Caco-2 (cell line): ENCODE measurements around the gene HSDL1. TPM values are rescaled to one million over a fixed set of nuclear protein-coding genes. Genes with fewer than 3 reads are reported as not detected.

Source experiments
- BruUV-seq: library from RNA; stranded (reverse); fragments of 400-500 nt; replicated peaks from 2 replicates; lab custom pipeline; 2021; lab: Mats Ljungman, UMichigan
- CTCF ChIA-PET: fragments of 300-600 bp; sonication (Branson Sonifier 250); formaldehyde crosslinking; loops from one replicate; lab custom pipeline; 2022; ENCODE audit warnings: antibody characterized with exemption; lab: Charles Lee
- POLR2A ChIA-PET: fragments of 300-600 bp; sonication (Branson Sonifier 250); formaldehyde crosslinking; loops from one replicate; lab custom pipeline; 2022; ENCODE audit warnings: antibody characterized with exemption; lab: Charles Lee
- DNase-seq, 2 experiments: peaks; one replicate each; pipeline versions ENCODE4 v3.0.0 to v3.0.0-alpha.2; 2020 to 2022
- H3K27me3 ChIP-seq: replicated peaks from 2 replicates; pipeline ENCODE4 v1.6.0; 2011; ENCODE audit warnings: low read length; ENCODE audit not compliant: control insufficient read depth, insufficient read depth
- H3K36me3 ChIP-seq: 2 replicates; pipeline ENCODE4 v1.5.1; 2011; ENCODE audit warnings: low read length; ENCODE audit not compliant: control insufficient read depth, insufficient read depth
- H3K4me1 ChIP-seq: fragments of 250-450 bp; sonication (Bioruptor Pico); 2 replicates; pipeline ENCODE4 v1.5.1; 2020; ENCODE audit warnings: mild to moderate bottlenecking
- H3K4me3 ChIP-seq: 2 replicates; pipeline ENCODE4 v1.5.1; 2011; ENCODE audit warnings: low read depth, mild to moderate bottlenecking, control low read depth, low read length
- H3K9me3 ChIP-seq: fragments of 250-450 bp; sonication (Bioruptor Pico); 2 replicates; pipeline ENCODE4 v1.5.1; 2020; ENCODE audit warnings: mild to moderate bottlenecking, moderate library complexity
- H3K27ac Mint-ChIP-seq: one replicate; pipeline ENCODE4 v1.8.0; 2022; ENCODE audit warnings: mixed read lengths; ENCODE audit not compliant: unreplicated experiment
- H3K27me3 Mint-ChIP-seq: one replicate; pipeline ENCODE4 v1.8.0; 2022; ENCODE audit warnings: mixed read lengths; ENCODE audit not compliant: insufficient read depth, unreplicated experiment
- H3K36me3 Mint-ChIP-seq: one replicate; pipeline ENCODE4 v1.8.0; 2022; ENCODE audit warnings: mild to moderate bottlenecking, mixed read lengths; ENCODE audit not compliant: insufficient read depth, unreplicated experiment
- H3K4me1 Mint-ChIP-seq: one replicate; pipeline ENCODE4 v1.8.0; 2022; ENCODE audit warnings: low read depth, mixed read lengths; ENCODE audit not compliant: unreplicated experiment
- H3K4me3 Mint-ChIP-seq: one replicate; pipeline ENCODE4 v1.8.0; 2022; ENCODE audit warnings: mild to moderate bottlenecking, moderate library complexity, mixed read lengths; ENCODE audit not compliant: unreplicated experiment
- H3K9me3 Mint-ChIP-seq: one replicate; pipeline ENCODE4 v1.8.0; 2022; ENCODE audit warnings: mixed read lengths; ENCODE audit not compliant: unreplicated experiment
- CTCF ChIP-seq, 2 experiments: fragments of 200-600 bp in 1 of 2; IDR thresholded peaks; 1 replicate in 1 of 2; 2 replicates in 1 of 2; pipeline versions ENCODE4 v1.5.1 to v1.8.0; 2011 to 2022; ENCODE audit warnings: antibody characterized with exemption in 1 of 2, control low read depth in 1 of 2, inconsistent platforms in 1 of 2, low read depth in 1 of 2, low read length in 1 of 2, mild to moderate bottlenecking in 1 of 2, moderate library complexity in 1 of 2; ENCODE audit not compliant: insufficient read depth in 1 of 2, severe bottlenecking in 1 of 2, unreplicated experiment in 1 of 2
- intact Hi-C: fragments of 100-400 bp; cut with micrococcal nuclease; formaldehyde crosslinking; loops from one replicate; pipeline ENCODE4 v1.10.0; 2022; ENCODE audit not compliant: unreplicated experiment
- total RNA-seq: library from RNA; stranded (reverse); gene quantifications from 2 replicates; pipeline ENCODE4 v1.2.3, GENCODE V29; 2022

The HSDL1 gene
- total RNA-seq, 1 experiment from 2014 or later, result 23.7 TPM

- CTCF ChIA-PET, result interaction anchor here (0.7 to 1.0 kb wide), 2 partner anchors 14 to 69 kb away, joined by 3 to 6 read pairs; no protein-coding TSS in a partner anchor
- no peak overlapping the region for H3K4me3 ChIP-seq
- Mint-ChIP-seq H3K27me3 (peaks cover 29% of the 10 kb centered on the region), H3K4me1 (no peaks in the 10 kb centered on the region), H3K4me3 (no peak overlapping the region), H3K9me3 (no peaks in the 10 kb centered on the region), H3K27ac (no peak overlapping the region), H3K36me3 (no peaks in the 10 kb centered on the region)
- no peak for TF ChIP-seq CTCF (IDR thresholded peaks at IDR 0.05; ENCODE audit: insufficient read depth in 1 of 2, low read depth in 1 of 2, low read length in 1 of 2, severe bottlenecking in 1 of 2, unreplicated experiment in 1 of 2)
- BruUV-seq, result no TSS peak
- POLR2A ChIA-PET, result no interaction called here
- no peak for DNase-seq
- H3K9me3 ChIP-seq, result no peaks in the 10 kb centered on the region
- H3K4me1 ChIP-seq, result no peaks in the 10 kb centered on the region
- intact Hi-C loops, result no loop called here
- no peaks in the 10 kb centered on the region for H3K27me3 ChIP-seq
- H3K36me3 ChIP-seq, result no peaks in the 10 kb centered on the region
Observed at GRCh38 chr16:84153660-84154214, 8.8 kb upstream of the HSDL1 start.

- CTCF ChIA-PET, result interaction anchor here (2.3 kb wide), 1 partner anchor 36 kb away, joined by 5 read pairs; the partner anchor contains the start of gene TAF1C
- Mint-ChIP-seq H3K4me1 (no peaks in the 10 kb centered on the region), H3K27me3 (peaks cover 26% of the 10 kb centered on the region), H3K4me3 (no peak overlapping the region), H3K9me3 (no peaks in the 10 kb centered on the region), H3K36me3 (no peaks in the 10 kb centered on the region), H3K27ac (no peak overlapping the region)
- H3K4me3 ChIP-seq, result no peak overlapping the region
- POLR2A ChIA-PET, result no interaction called here
- intact Hi-C loops, result no loop called here
- no peak for DNase-seq
- no peaks in the 10 kb centered on the region for H3K27me3 ChIP-seq
- no TSS peak for BruUV-seq
- TF ChIP-seq CTCF (IDR thresholded peaks at IDR 0.05; ENCODE audit: insufficient read depth in 1 of 2, low read depth in 1 of 2, low read length in 1 of 2, severe bottlenecking in 1 of 2, unreplicated experiment in 1 of 2), result no peak
- H3K4me1 ChIP-seq, result no peaks in the 10 kb centered on the region
- no peaks in the 10 kb centered on the region for H3K36me3 ChIP-seq
- H3K9me3 ChIP-seq, result no peaks in the 10 kb centered on the region
Observed at GRCh38 chr16:84150926-84151325, 5.9 kb upstream of the HSDL1 start.

- Mint-ChIP-seq H3K9me3 (no peaks in the 10 kb centered on the region), H3K27me3 (peaks cover 7% of the 10 kb centered on the region), H3K4me1 (peaks cover 16% of the 10 kb centered on the region), H3K36me3 (peaks cover 16% of the 10 kb centered on the region), H3K4me3 (peak overlapping the region; percentile 93), H3K27ac (peak overlapping the region; percentile 88)
- no peaks in the 10 kb centered on the region for H3K4me1 ChIP-seq
- ChIA-PET CTCF (interaction anchor here (0.9 to 2.6 kb wide), 5 partner anchors 28 to 216 kb away, joined by 3 to 12 read pairs (median 4); partner anchors contain the start of genes MBTPS1 and TAF1C), POLR2A (interaction anchor here (1.0 to 1.2 kb wide), 2 partner anchors 12 to 28 kb away, joined by 3 to 4 read pairs; partner anchors contain the start of gene MBTPS1)
- BruUV-seq, result TSS peak; percentile 36
- no peaks in the 10 kb centered on the region for H3K9me3 ChIP-seq
- H3K36me3 ChIP-seq, result no peaks in the 10 kb centered on the region
- intact Hi-C loops, result no loop called here
- H3K27me3 ChIP-seq, result no peaks in the 10 kb centered on the region
- DNase-seq, result peak in 1 of 2 experiments; percentile 47
- H3K4me3 ChIP-seq, result peak overlapping the region; percentile 64
- peak in 1 of 2 experiments; percentile 23 for TF ChIP-seq CTCF (IDR thresholded peaks at IDR 0.05; ENCODE audit: insufficient read depth in 1 of 2, low read depth in 1 of 2, low read length in 1 of 2, severe bottlenecking in 1 of 2, unreplicated experiment in 1 of 2)
Observed at GRCh38 chr16:84144209-84144858, 643 bp downstream of the HSDL1 start.
